Measurements from ENCODE around the gene SDF4.

The SDF4 gene

DNA sequence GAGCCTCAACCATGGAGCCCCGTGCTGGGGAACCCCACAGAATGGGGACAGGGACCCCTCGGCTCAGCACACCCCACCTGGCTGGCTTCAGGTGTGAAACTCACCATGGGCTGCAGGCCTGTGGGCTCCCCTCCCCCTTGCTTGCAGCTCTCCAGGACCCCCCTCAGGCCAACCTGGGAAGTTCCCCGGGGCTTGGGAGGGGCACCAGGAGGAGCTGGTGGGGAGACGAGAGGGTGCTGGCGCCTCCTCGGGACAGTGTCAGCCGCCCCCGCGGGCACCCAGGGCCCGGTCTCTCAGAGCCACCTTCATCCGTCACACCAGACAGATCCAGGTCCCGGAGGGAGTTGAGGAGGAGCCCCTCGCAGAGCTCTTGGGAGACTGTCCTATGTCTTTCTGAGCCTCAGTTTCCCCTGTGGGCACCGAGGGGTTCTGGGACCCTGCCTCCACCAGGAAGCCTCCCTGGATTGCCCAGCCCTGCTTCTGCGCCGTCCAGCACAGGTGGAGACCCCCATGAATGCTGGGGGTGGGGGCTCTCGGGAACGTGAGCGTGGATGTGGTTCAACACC, 24.8 kb downstream of the SDF4 start:
- TF ChIP-seq CTCF (IDR thresholded peaks at IDR 0.05; ENCODE audit: poor library complexity, severe bottlenecking) = no peak
- no peaks in the 10 kb centered on the region for H3K36me3 ChIP-seq (ENCODE audit: low read depth)
- no peaks in the 10 kb centered on the region for H3K4me1 ChIP-seq (ENCODE audit: insufficient read depth, poor library complexity, severe bottlenecking)
- H3K4me3 ChIP-seq (ENCODE audit: severe bottlenecking) = no peak overlapping the region
- H3K27ac ChIP-seq (ENCODE audit: poor library complexity, severe bottlenecking) = no peak overlapping the region
- no peaks in the 10 kb centered on the region for H3K9me3 ChIP-seq (ENCODE audit: severe bottlenecking)
- ATAC-seq (ENCODE audit: low read depth) (no peak), DNase-seq (ENCODE audit: low spot score) (no peak)
- peaks cover 8% of the 10 kb centered on the region for H3K27me3 ChIP-seq (ENCODE audit: insufficient read depth, poor library complexity, severe bottlenecking)

DNA sequence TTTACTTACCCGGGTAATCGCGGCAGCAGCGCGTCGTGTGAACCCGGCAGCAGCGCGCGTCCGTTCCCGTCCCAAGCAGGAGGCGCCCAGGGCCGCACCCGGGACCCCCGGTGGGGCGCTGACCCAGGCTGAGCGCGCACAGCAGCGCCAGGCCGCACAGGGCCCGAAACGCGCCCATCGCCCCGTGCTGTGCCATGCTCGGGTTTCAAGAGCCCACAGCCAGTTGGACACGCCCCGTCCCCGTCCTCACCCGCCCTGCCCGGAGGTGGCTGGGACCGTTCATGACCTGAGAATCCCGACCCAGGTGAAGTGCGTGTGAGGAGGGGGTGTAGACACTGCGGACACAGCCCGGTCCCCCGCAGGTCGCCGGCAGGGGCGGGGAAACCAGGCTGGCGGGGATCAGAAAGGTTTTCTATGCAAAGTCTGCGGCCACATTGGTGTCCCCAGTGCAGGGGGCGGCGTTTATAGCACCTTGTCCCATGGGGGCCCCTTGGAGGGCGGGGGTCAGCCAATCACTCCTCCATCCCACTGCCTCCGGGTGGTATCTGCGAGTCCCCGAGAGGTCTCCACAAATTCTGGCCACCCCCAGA, 25.3 kb downstream of the SDF4 start, which contains the start of gene TNFRSF18:
TNFRSF18 (minus strand) TSS at position 217 of the 590 bp plus-strand sequence; CDS start at position 196, 21 bp downstream.
- Histone ChIP-seq H3K4me3 (ENCODE audit: severe bottlenecking) (no peak within 1 kb of the TSS), H3K9me3 (ENCODE audit: severe bottlenecking) (no peaks in the 10 kb centered on the region), H3K27me3 (ENCODE audit: insufficient read depth, poor library complexity, severe bottlenecking) (peaks cover 8% of the 10 kb centered on the region), H3K4me1 (ENCODE audit: insufficient read depth, poor library complexity, severe bottlenecking) (no peaks in the 10 kb centered on the region), H3K27ac (ENCODE audit: poor library complexity, severe bottlenecking) (no peak within 1 kb of the TSS), H3K36me3 (ENCODE audit: low read depth) (no peaks in the 10 kb centered on the region)
- peak; percentile 20; the same call in 1 of the 3 replicates for ATAC-seq (ENCODE audit: low read depth)
- no peak for TF ChIP-seq CTCF (IDR thresholded peaks at IDR 0.05; ENCODE audit: poor library complexity, severe bottlenecking)
- no peak for DNase-seq (ENCODE audit: low spot score)

- Histone ChIP-seq H3K4me1 (ENCODE audit: insufficient read depth, poor library complexity, severe bottlenecking) (no peaks in the 10 kb centered on the region), H3K36me3 (ENCODE audit: low read depth) (no peaks in the 10 kb centered on the region), H3K27me3 (ENCODE audit: insufficient read depth, poor library complexity, severe bottlenecking) (peaks cover 8% of the 10 kb centered on the region), H3K9me3 (ENCODE audit: severe bottlenecking) (no peaks in the 10 kb centered on the region), H3K27ac (ENCODE audit: poor library complexity, severe bottlenecking) (no peak overlapping the region), H3K4me3 (ENCODE audit: severe bottlenecking) (no peak overlapping the region)
- no peak for DNase-seq (ENCODE audit: low spot score)
- TF ChIP-seq CTCF (IDR thresholded peaks at IDR 0.05; ENCODE audit: poor library complexity, severe bottlenecking) = no peak
- ATAC-seq (ENCODE audit: low read depth) = no peak
Observed at GRCh38 chr1:1205769-1206375, 25.9 kb downstream of the SDF4 start.

DNA sequence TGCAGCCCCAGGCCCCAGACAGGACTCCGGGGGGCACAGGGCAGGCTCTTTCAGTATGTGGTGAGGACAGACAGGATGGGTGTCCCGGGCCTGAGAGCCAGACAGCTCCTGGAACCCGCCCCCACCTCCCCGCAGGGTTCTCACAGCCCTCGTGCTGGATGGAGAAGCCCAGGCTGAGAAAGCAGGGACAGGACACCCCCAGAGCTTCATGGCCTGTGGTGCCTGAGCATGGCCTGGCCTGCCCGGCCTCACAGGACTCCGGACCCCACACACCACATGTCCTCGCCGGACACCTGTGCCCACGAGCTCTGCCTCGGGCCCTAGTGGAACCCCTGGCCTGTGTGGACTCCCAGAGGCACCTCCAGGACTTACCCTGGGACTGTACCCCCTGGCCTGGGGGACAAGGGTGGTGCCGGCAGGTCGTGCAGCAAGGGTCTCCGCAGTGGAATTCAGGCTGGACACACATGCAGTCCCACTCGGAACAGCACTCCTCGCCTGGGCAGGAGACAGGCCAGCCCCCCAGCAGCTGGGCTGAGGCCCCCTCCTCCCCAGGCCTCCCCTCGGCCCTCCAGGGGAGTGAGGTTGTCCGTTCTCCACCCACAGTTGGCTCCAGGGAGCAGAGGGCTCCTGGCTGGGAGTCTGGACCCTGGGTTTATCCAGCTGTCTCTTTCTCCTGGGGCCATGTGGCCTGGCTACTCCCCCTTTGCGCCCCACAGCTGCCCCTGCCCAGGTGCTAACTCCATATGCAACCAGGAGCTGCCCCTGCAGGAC, 26.6 kb downstream of the SDF4 start:
- H3K9me3 ChIP-seq (ENCODE audit: severe bottlenecking) = no peaks in the 10 kb centered on the region
- no peak for TF ChIP-seq CTCF (IDR thresholded peaks at IDR 0.05; ENCODE audit: poor library complexity, severe bottlenecking)
- no peak overlapping the region for H3K4me3 ChIP-seq (ENCODE audit: severe bottlenecking)
- no peak overlapping the region for H3K27ac ChIP-seq (ENCODE audit: poor library complexity, severe bottlenecking)
- ATAC-seq (ENCODE audit: low read depth) (no peak), DNase-seq (ENCODE audit: low spot score) (no peak)
- H3K36me3 ChIP-seq (ENCODE audit: low read depth) = no peaks in the 10 kb centered on the region
- no peaks in the 10 kb centered on the region for H3K4me1 ChIP-seq (ENCODE audit: insufficient read depth, poor library complexity, severe bottlenecking)
- H3K27me3 ChIP-seq (ENCODE audit: insufficient read depth, poor library complexity, severe bottlenecking) = peaks cover 8% of the 10 kb centered on the region
